ENCODE measurements around the gene IDH2. TPM values are rescaled to one million over a fixed set of nuclear protein-coding genes. Genes with fewer than 3 reads are reported as not detected.

IDH2 gene
- total and polyA plus RNA-seq, 4 donors: 149 to 339 (median 298) TPM

DNA sequence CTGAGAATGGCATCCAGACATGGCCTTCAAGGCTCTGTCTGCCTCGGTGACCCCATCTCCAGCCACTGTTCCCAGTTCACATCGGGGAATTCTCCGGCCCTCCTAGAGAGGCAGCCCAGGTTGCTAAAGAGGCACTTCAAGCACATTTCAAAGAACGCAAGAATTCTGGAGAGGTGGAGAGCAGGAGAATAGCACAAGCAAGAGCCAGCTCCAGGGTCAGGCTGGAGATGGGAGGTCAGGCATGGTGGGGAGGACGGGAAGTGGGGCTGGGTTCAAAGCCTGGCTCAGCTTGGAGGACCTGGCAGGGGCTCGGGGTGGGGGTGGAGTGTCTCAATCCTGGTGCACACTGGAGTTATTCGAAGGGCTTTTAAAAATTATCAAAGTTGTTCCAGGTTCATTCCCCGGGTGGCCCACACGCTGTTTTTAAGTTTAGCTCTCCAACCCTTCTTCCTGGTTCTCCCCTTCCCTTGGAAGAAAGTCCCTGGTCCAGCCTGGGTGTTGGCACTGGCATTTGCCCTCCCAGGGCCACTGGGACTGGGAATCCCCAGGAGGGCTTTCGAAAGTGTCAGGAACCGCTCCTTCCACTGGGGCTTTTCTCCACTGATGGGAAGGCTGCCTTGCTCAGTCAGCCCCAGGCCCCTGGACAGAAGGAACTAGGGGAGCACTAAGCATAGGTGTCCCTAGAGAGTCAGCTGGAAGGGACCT, 65.3 kb downstream of the IDH2 start (continued):
- TF ChIP-seq, protein P1, sequence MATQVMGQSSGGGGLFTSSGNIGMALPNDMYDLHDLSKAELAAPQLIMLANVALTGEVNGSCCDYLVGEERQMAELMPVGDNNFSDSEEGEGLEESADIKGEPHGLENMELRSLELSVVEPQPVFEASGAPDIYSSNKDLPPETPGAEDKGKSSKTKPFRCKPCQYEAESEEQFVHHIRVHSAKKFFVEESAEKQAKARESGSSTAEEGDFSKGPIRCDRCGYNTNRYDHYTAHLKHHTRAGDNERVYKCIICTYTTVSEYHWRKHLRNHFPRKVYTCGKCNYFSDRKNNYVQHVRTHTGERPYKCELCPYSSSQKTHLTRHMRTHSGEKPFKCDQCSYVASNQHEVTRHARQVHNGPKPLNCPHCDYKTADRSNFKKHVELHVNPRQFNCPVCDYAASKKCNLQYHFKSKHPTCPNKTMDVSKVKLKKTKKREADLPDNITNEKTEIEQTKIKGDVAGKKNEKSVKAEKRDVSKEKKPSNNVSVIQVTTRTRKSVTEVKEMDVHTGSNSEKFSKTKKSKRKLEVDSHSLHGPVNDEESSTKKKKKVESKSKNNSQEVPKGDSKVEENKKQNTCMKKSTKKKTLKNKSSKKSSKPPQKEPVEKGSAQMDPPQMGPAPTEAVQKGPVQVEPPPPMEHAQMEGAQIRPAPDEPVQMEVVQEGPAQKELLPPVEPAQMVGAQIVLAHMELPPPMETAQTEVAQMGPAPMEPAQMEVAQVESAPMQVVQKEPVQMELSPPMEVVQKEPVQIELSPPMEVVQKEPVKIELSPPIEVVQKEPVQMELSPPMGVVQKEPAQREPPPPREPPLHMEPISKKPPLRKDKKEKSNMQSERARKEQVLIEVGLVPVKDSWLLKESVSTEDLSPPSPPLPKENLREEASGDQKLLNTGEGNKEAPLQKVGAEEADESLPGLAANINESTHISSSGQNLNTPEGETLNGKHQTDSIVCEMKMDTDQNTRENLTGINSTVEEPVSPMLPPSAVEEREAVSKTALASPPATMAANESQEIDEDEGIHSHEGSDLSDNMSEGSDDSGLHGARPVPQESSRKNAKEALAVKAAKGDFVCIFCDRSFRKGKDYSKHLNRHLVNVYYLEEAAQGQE (IDR thresholded peaks at IDR 0.05): no peak

DNA sequence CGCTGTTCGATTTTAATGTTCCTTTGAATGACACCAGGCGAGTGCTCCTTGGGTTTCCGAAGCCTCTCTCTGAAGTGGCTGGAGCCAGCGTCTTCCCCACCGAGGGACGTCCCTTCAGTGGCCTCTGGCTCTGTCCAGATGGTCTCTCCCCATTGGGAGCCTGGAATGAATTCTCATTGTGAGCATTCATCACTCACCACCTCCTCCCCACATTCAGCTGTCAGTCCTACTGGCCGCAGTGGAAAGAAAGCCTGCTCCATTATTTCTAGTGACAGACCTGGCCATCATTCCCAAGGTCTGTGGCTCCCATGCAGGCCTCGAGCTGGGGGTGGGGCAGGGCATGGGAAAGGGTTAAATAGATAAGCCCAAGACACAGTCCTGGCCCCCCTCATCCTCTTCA, 65.9 kb downstream of the IDH2 start:
- TF ChIP-seq HNF4A (conservative IDR thresholded peaks at IDR 0.05) (no peak), RXRA (IDR thresholded peaks at IDR 0.05) (no peak), GABPA (IDR thresholded peaks at IDR 0.05 in 1 of 2, conservative IDR thresholded peaks at IDR 0.05 in 1 of 2) (no peak), TAF1 (conservative IDR thresholded peaks at IDR 0.05) (no peak), YY1 (IDR thresholded peaks at IDR 0.05) (no peak), SP1 (IDR thresholded peaks at IDR 0.05) (no peak), RAD21 (IDR thresholded peaks at IDR 0.05) (no peak)
- TF ChIP-seq, protein P2, sequence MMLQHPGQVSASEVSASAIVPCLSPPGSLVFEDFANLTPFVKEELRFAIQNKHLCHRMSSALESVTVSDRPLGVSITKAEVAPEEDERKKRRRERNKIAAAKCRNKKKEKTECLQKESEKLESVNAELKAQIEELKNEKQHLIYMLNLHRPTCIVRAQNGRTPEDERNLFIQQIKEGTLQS (IDR thresholded peaks at IDR 0.05): no peak
- TF ChIP-seq, protein P1 (IDR thresholded peaks at IDR 0.05): no peak
- TF ChIP-seq, protein P3, sequence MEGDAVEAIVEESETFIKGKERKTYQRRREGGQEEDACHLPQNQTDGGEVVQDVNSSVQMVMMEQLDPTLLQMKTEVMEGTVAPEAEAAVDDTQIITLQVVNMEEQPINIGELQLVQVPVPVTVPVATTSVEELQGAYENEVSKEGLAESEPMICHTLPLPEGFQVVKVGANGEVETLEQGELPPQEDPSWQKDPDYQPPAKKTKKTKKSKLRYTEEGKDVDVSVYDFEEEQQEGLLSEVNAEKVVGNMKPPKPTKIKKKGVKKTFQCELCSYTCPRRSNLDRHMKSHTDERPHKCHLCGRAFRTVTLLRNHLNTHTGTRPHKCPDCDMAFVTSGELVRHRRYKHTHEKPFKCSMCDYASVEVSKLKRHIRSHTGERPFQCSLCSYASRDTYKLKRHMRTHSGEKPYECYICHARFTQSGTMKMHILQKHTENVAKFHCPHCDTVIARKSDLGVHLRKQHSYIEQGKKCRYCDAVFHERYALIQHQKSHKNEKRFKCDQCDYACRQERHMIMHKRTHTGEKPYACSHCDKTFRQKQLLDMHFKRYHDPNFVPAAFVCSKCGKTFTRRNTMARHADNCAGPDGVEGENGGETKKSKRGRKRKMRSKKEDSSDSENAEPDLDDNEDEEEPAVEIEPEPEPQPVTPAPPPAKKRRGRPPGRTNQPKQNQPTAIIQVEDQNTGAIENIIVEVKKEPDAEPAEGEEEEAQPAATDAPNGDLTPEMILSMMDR (IDR thresholded peaks at IDR 0.05; ENCODE audit: low read depth, low read length, missing input control): no peak
- TF ChIP-seq, protein P4, sequence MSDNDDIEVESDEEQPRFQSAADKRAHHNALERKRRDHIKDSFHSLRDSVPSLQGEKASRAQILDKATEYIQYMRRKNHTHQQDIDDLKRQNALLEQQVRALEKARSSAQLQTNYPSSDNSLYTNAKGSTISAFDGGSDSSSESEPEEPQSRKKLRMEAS (IDR thresholded peaks at IDR 0.05): no peak
- Histone ChIP-seq H3K27me3 (ENCODE audit: control insufficient read depth in 4 of 4, insufficient read depth in 4 of 4, low read length in 3 of 4) (no peaks in the 10 kb centered on the region), H3K27ac (ENCODE audit: low read depth in 1 of 2, low read length in 2 of 2) (peak overlapping the region; percentile 47 to 57), H3K9ac (ENCODE audit: low read depth in 1 of 2, low read length in 2 of 2) (no peak overlapping the region), H3K9me3 (ENCODE audit: control insufficient read depth in 4 of 4, low read length in 3 of 4) (no peaks in the 10 kb centered on the region), H3K4me1 (ENCODE audit: control insufficient read depth in 4 of 4, insufficient read depth in 4 of 4, low read length in 3 of 4) (peaks cover 25 to 56% (median 39%) of the 10 kb centered on the region in 4 donors), H3K4me3 (ENCODE audit: low read depth in 1 of 3, low read length in 3 of 3) (no peak overlapping the region), H3K36me3 (ENCODE audit: control insufficient read depth in 4 of 4, insufficient read depth in 3 of 4, low read depth in 1 of 4, low read length in 3 of 4) (no peaks in the 10 kb centered on the region)
- WGBS: 83% methylated on average over 9 of the region's 9 CpGs
- no peak for DNase-seq (ENCODE audit: low spot score)

Data from liver (tissue), 9 donors.